HepG2 (cell line): Measurements from ENCODE around the gene PMS2. TPM values are rescaled to one million over a fixed set of nuclear protein-coding genes. Genes with fewer than 3 reads are reported as not detected.
A peak's percentile ranks its signal among the peaks of the same experiment; 100 is the strongest.

Experiments
- BCLAF1 ChIP-seq: fragments of 450-650 bp; IDR thresholded peaks from 2 replicates; pipeline ENCODE4 v1.6.1; 2017; ENCODE audit warnings: mild to moderate bottlenecking
- CHD2 ChIP-seq: IDR thresholded peaks from 2 replicates; pipeline ENCODE4 v1.6.1; 2011; ENCODE audit warnings: low read depth, low read length, improper control_type of control experiment
- EZH2 ChIP-seq: conservative IDR thresholded peaks from 2 replicates; pipeline ENCODE4 v1.6.1; 2012; ENCODE audit warnings: mild to moderate bottlenecking, low read depth, low read length, moderate library complexity
- RERE ChIP-seq: IDR thresholded peaks from 2 replicates; pipeline ENCODE4 v1.6.1; 2016; ENCODE audit warnings: low read depth, missing genetic modification reagents, missing compliant biosample characterization
- ZNF260 ChIP-seq: sonication (generic); formaldehyde crosslinking; IDR thresholded peaks from 2 replicates; pipeline ENCODE4 v1.4.0; 2020; ENCODE audit warnings: missing genetic modification reagents, low read depth, mild to moderate bottlenecking, borderline replicate concordance
- ZNF460 ChIP-seq: sonication (generic); formaldehyde crosslinking; IDR thresholded peaks from 2 replicates; pipeline ENCODE4 v1.5.1; 2020; ENCODE audit warnings: missing genetic modification reagents, mild to moderate bottlenecking, borderline replicate concordance
- polyA plus RNA-seq, 8 experiments: library from polyadenylated mRNA; depleted of rRNA in 3 of 8; stranded (reverse) in 7 of 8; unstranded in 1 of 8; fragments of >200 nt; fragmentation: Illumina TruSeq in 4 of 8; extraction: Trizol in 4 of 8; gene quantifications; 2 replicates each; pipeline versions ENCODE4 v1.2.1 to v1.2.3, GENCODE V29; 2011 to 2016; ENCODE audit warnings: low read depth in 4 of 8, missing spikeins in 1 of 8, mixed read lengths in 1 of 8; ENCODE audit not compliant: insufficient read depth in 1 of 8
- total RNA-seq, 5 experiments: library from RNA; depleted of rRNA; stranded (reverse); fragments of >200 nt; fragmentation: Illumina TruSeq; extraction: Trizol; gene quantifications; 2 replicates each; pipeline ENCODE4 v1.2.3, GENCODE V29; 2016; ENCODE audit warnings: low read depth in 1 of 5
- TF ChIP-seq, protein P1 (sequence below): sonication (generic); formaldehyde crosslinking; IDR thresholded peaks from 2 replicates; pipeline ENCODE4 v1.4.0; 2020; ENCODE audit warnings: mild to moderate bottlenecking, missing genetic modification reagents
- TF ChIP-seq, protein P2 (sequence below): sonication (generic); formaldehyde crosslinking; IDR thresholded peaks from 2 replicates; pipeline ENCODE4 v1.4.0; 2020; ENCODE audit warnings: missing genetic modification reagents, mild to moderate bottlenecking, borderline replicate concordance
- TF ChIP-seq, protein P3 (sequence below): sonication (generic); formaldehyde crosslinking; IDR thresholded peaks from 2 replicates; pipeline ENCODE4 v1.4.0; 2020; ENCODE audit warnings: mild to moderate bottlenecking, low read depth, missing genetic modification reagents

Gene PMS2
- total and polyA plus RNA-seq, 2 of the 13 experiments (the other 11 are each of a cell fraction or from before 2014, with no cell fraction given): 6.3 to 11.4 TPM

- TF ChIP-seq, protein P1, sequence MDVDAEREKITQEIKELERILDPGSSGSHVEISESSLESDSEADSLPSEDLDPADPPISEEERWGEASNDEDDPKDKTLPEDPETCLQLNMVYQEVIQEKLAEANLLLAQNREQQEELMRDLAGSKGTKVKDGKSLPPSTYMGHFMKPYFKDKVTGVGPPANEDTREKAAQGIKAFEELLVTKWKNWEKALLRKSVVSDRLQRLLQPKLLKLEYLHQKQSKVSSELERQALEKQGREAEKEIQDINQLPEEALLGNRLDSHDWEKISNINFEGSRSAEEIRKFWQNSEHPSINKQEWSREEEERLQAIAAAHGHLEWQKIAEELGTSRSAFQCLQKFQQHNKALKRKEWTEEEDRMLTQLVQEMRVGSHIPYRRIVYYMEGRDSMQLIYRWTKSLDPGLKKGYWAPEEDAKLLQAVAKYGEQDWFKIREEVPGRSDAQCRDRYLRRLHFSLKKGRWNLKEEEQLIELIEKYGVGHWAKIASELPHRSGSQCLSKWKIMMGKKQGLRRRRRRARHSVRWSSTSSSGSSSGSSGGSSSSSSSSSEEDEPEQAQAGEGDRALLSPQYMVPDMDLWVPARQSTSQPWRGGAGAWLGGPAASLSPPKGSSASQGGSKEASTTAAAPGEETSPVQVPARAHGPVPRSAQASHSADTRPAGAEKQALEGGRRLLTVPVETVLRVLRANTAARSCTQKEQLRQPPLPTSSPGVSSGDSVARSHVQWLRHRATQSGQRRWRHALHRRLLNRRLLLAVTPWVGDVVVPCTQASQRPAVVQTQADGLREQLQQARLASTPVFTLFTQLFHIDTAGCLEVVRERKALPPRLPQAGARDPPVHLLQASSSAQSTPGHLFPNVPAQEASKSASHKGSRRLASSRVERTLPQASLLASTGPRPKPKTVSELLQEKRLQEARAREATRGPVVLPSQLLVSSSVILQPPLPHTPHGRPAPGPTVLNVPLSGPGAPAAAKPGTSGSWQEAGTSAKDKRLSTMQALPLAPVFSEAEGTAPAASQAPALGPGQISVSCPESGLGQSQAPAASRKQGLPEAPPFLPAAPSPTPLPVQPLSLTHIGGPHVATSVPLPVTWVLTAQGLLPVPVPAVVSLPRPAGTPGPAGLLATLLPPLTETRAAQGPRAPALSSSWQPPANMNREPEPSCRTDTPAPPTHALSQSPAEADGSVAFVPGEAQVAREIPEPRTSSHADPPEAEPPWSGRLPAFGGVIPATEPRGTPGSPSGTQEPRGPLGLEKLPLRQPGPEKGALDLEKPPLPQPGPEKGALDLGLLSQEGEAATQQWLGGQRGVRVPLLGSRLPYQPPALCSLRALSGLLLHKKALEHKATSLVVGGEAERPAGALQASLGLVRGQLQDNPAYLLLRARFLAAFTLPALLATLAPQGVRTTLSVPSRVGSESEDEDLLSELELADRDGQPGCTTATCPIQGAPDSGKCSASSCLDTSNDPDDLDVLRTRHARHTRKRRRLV: no peak
- no peak for TF ChIP-seq RERE (CRISPR knock-in tag)
- no peak for TF ChIP-seq BCLAF1
- no peak for TF ChIP-seq EZH2
- TF ChIP-seq, protein P2, sequence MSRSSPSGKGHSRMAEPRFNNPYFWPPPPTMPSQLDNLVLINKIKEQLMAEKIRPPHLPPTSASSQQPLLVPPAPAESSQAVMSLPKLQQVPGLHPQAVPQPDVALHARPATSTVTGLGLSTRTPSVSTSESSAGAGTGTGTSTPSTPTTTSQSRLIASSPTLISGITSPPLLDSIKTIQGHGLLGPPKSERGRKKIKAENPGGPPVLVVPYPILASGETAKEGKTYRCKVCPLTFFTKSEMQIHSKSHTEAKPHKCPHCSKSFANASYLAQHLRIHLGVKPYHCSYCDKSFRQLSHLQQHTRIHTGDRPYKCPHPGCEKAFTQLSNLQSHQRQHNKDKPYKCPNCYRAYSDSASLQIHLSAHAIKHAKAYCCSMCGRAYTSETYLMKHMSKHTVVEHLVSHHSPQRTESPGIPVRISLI (CRISPR knock-in tag): 0 out of 2 replicates have a peak, but pooled peaks have one; percentile 44
- no peak for TF ChIP-seq CHD2
- TF ChIP-seq ZNF260: no peak
- TF ChIP-seq ZNF460 (CRISPR knock-in tag): peak; percentile 40; the same call in 1 of the 2 replicates
- TF ChIP-seq, protein P3, sequence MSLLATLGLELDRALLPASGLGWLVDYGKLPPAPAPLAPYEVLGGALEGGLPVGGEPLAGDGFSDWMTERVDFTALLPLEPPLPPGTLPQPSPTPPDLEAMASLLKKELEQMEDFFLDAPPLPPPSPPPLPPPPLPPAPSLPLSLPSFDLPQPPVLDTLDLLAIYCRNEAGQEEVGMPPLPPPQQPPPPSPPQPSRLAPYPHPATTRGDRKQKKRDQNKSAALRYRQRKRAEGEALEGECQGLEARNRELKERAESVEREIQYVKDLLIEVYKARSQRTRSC: no peak
Observed at GRCh38 chr7:6012355-6013104, 3.7 kb upstream of the PMS2 start (continued).
